ENCODE results near the gene TCF7L2. TPM values are rescaled to one million over a fixed set of nuclear protein-coding genes. Genes with fewer than 3 reads are reported as not detected.

The TCF7L2 gene
- polyA plus RNA-seq, 1 donor, result 50.4 TPM

GRCh38 chr10:113148071-113148825 lies 198.2 kb downstream of the TCF7L2 start:
- DNase-seq, result no peak

- DNase-seq, result no peak
These were observed 198.9 kb downstream of the TCF7L2 start for GRCh38 chr10:113148901-113149300.

DNA sequence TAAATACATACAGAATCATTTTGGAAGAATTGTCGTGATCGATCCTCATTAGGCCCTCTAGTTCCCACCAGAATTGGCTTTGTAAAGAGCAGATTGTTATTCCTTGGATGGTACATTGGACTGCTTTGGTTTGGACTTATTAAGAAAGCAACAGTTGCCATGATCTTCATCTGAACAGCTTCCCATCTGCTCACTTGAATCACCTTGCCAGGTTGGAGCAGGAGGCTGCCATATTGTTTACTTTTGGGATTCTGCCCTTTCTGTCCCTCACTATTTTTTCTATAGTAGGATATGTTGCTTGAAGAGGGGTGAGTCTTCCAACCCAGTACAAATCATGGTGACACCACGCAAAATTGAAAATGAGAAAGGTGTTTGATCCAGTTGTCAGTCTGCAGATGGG lies 199.6 kb downstream of the TCF7L2 start:
- no peak for DNase-seq

- DNase-seq, result no peak
These were observed 201.2 kb downstream of the TCF7L2 start for GRCh38 chr10:113151190-113151666.

DNA sequence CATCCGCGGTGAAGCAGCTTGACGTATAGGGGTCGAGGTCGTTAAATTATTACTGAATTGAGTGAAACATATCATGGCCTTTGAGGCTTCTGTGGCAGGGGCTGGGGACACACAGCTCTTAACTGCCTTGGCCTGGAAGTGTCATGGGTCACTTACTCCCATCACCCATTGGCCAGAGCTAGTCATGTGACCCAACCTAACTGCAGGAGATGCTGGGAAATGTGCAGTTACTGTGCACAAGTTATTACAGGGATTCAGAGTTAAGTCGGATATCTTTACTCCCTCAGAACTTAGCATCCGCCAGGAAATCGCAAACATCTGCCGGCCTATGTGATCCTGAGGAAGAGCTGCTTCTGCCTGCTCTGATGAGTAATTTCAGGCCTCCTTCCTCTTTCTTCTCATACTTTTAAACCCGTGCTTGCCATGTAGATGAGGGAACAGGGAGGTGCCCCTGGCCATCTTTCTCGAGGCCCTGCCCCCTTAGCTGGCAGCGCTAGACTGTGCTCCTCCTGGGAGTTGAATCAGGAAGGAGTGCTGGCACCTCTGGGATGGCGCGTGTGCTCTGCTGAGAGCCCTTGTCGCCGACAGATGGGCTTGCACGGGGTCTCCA lies 203.6 kb downstream of the TCF7L2 start:
- DNase-seq, result no peak

DNA sequence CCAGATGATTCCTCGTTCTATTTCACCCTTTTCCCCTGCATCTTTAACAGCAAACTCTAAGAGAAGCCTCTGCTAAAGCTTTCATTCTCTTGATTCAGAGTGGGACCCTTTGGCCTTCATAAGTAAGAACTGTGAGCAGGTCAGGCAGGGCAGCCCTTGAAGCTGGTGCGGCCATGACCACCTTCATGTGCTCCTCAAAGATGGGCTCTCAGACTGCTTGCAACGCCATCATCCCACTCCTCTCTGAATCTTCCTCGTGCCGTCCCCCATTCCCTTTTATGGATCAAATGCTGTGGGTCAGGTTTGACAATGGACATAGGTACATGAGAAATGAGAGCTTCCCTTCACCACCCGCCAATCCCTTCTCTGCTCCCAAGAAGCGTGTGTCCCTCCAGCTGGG lies 207.4 kb downstream of the TCF7L2 start:
- DNase-seq, result no peak

- peak; percentile 73 for DNase-seq
These were observed 208.1 kb downstream of the TCF7L2 start for GRCh38 chr10:113158183-113158582.

- no peak for DNase-seq
These were observed 209.5 kb downstream of the TCF7L2 start for GRCh38 chr10:113159563-113159962.

DNA sequence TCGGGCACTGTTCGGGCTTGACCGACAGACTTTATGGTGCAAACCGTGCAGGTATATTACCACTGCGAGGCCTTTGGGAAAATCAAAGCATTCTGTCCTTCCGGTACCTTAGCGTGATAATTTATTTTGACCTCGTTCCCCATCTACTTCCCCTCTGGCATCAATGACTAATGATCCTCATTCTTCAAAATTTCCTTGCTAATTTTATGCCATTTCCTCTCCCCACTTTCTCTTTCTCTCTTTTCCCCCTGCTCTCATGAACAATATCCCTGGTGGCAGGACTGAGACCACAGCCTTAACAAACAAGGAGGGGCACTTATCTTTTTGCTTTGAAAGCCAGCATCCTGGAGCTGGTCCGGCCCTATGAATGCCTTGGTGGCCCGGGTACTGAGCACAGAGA lies 210.6 kb downstream of the TCF7L2 start:
- DNase-seq, result no peak

DNA sequence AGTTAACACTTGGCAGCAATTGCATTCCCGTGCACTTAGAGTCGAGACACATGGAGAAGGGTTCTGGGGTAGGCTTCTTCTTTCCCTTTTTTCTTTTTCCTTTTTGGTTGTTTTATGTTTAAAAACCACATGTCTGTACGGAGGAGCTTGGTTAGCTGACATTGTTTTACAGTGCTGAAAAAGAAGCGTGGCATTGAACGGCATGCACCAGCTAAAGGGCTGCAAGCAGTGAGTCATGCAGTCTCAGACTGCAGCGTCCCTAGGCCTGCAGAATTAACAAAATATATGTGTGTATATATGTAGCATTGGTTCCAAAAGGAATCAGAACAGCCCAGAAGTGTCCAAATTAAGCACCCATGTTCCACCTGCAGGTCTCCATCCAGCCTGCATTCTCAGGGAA lies 211.0 kb downstream of the TCF7L2 start:
- no peak for DNase-seq

DNA sequence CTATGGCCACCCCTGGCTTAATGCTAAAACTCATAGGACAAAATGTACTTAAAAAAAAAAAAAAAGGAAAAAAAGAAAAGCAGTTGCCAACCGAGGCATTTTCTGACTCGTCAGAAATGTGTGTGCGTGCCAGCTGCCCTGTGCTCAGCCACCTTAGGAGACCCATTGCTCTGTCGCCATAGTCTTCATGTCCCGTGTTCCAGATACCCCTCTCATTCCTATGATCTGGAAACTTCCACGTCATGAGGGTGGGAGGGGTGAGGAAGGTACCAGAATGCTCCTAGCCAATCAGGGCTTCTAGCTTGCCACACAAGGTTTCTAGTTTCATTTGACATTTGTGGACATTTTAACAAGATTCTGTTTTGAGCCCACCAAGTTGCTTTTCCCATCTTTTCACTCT lies 212.9 kb downstream of the TCF7L2 start:
- DNase-seq, result no peak

GRCh38 chr10:113165673-113166072 lies 215.6 kb downstream of the TCF7L2 start:
- no peak for DNase-seq

DNA sequence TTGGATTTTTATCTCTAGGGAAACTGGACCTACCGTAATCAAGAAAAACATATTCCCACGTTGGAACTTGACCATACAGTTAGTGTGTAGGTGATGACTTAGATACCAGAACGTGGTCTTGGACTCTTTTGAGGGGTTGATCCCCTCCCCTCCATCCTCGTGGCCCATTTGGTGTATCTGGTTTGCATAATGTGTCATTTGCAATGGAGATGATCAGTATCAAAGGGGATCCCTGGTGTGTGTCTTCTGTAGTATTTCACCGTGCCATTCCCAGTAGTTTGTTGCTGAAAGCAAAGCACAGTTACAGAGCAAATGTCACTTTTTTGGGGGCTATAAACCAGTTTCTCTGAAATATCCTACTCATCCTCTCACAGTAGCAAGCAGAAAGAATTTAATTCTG lies 217.7 kb downstream of the TCF7L2 start:
- DNase-seq, result no peak

- no peak for DNase-seq
These were observed 218.5 kb downstream of the TCF7L2 start for GRCh38 chr10:113168584-113168983.

GRCh38 chr10:113169111-113169510 lies 219.1 kb downstream of the TCF7L2 start:
- DNase-seq, result no peak

- DNase-seq, result no peak
These were observed 219.9 kb downstream of the TCF7L2 start for GRCh38 chr10:113169853-113170460.

- DNase-seq, result no peak
These were observed 221.6 kb downstream of the TCF7L2 start for GRCh38 chr10:113171662-113172061.

GRCh38 chr10:113175176-113175575 lies 225.1 kb downstream of the TCF7L2 start:
- no peak for DNase-seq

DNA sequence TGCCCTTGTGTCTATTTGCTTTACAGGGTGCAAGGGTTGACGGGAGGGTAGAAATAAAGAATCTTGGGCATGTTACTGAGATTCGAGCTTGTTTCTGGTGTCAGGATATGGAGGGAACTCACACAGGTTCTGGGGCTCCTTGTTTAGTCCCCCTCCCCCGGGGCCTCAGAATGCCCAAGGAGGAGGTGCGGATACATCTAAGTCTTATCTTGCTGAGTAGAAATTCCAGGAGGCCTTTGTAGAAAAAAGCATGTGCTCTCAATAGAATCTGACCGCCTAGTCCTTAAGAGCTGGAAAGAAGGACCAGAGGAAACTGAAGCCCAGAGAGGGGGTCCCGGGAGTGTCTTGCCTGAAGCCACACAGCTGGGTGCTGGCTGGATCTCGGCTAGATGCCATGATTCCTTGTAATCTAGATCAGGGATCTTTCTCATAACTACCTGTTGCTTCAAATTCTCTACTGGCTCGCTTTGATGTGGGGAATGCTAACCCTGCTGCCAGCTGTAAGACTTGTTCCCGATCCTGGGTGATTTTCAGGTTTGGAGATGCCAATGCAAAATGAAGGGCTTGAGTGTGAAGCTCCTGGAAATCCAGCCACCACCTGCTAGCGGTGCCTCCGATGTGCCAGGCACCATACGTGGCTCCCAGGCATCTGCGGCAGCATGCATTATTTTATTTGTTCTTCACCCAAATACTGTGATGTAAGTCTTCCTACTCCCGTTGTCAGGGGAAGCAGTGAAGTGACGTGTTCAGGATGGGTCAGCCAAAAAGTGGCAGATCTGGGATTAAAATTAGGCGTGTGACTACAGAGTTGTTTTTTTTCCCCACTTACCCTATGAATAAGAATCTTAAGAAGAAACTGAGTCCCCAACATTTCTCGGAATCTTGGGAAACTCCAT lies 226.0 kb downstream of the TCF7L2 start:
- DNase-seq, result no peak

GRCh38 chr10:113176652-113177155 lies 226.7 kb downstream of the TCF7L2 start:
- no peak for DNase-seq

DNA sequence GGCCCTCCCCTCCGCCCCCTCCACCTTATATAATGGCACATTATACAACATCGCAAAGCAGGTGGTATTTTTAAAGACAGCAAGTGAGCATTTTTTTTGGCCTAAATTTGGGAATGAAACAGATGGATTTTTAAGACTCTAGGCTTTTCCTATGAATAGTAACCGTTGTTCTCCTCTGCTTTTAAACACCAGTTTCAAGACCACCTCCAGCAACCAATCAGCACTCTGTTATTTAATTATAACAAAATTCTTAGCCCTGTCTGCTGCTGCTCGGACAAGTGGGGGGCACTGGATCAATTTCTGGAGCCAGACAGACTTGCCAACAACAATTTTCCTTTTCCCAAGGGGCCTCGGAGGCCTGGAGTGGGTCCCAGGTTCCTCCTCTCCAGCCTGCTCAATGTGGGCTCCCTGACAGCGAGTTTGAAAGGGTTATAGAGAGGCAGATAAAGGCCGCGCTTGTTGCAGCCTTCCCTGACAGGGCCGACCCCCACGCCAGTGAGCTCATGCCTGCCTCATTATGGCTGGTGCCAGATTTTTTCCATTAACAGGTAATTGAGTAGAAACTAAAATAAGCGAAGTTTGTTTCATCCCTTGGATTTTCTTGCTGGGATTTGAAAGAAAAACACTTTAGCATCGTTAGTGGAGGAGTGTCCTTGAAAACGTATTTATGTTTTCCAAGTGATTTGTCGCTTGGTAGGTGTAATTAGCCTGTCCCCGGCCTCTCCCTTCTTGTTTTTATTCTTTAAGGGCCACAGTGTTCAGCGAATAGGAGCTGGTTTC lies 227.3 kb downstream of the TCF7L2 start:
- no peak for DNase-seq
